ENCODE measurements around the gene RAB11FIP3. TPM values are rescaled to one million over a fixed set of nuclear protein-coding genes. Genes with fewer than 3 reads are reported as not detected.

Gene RAB11FIP3
- polyA plus RNA-seq (2013, experiment 1 of 2), result 15.0 TPM
- polyA plus RNA-seq (2013, experiment 2 of 2), result 14.4 TPM

GRCh38 chr16:425082-425718 lies at the start of gene RAB11FIP3:
Gene RAB11FIP3, plus strand, starts transcription at chr16:425649. Its CDS starts 358 bp downstream, at chr16:426007.
- H3K27me3 ChIP-seq (ENCODE audit: control insufficient read depth in 1 of 2, insufficient read depth in 1 of 2, low read length in 2 of 2), result no peaks in the 10 kb centered on the region
- peak within 1 kb of the TSS; percentile 87 for H4K8ac ChIP-seq (ENCODE audit: low read length)
- H3K36me3 ChIP-seq (ENCODE audit: control insufficient read depth in 1 of 2, insufficient read depth in 2 of 2, low read depth in 1 of 2, low read length in 2 of 2), result peaks cover 3% of the 10 kb centered on the region in 2 experiments
- peaks cover 28% of the 10 kb centered on the region for H3K4me1 ChIP-seq (ENCODE audit: control insufficient read depth, insufficient read depth, low read depth, low read length)
- 3% methylated on average over 58 of the region's 77 CpGs for WGBS
- H3K23ac ChIP-seq (ENCODE audit: low read length in 2 of 2), result peak within 1 kb of the TSS in 1 of 2 experiments; percentile 97
- peak within 1 kb of the TSS in 1 of 2 experiments; percentile 97 for H3K14ac ChIP-seq (ENCODE audit: low read length in 2 of 2)
- peaks cover 19% of the 10 kb centered on the region for H3K79me1 ChIP-seq (replicated peaks; ENCODE audit: low read length, poor library complexity, severe bottlenecking)
- peak within 1 kb of the TSS; percentile 93 for H2BK15ac ChIP-seq (ENCODE audit: low read depth, poor library complexity, severe bottlenecking)
- H4K91ac ChIP-seq (ENCODE audit: low read length), result peak within 1 kb of the TSS; percentile 78
- peak within 1 kb of the TSS; percentile 62 to 93 for H3K18ac ChIP-seq (ENCODE audit: low read depth in 1 of 2, low read length in 2 of 2)
- no peaks in the 10 kb centered on the region for H3K9me3 ChIP-seq (ENCODE audit: control insufficient read depth, low read length)
- H2AK5ac ChIP-seq (ENCODE audit: low read length, severe bottlenecking), result peak within 1 kb of the TSS; percentile 55
- H3K27ac ChIP-seq (ENCODE audit: low read length, poor library complexity, severe bottlenecking), result peak within 1 kb of the TSS; percentile 75
- DNase-seq, result peak; percentile 78
- H3K4ac ChIP-seq (ENCODE audit: low read depth in 1 of 2, low read length in 2 of 2), result peak within 1 kb of the TSS; percentile 64 to 71
- H2AFZ ChIP-seq (ENCODE audit: low read depth, low read length), result peak within 1 kb of the TSS; percentile 91
- peak within 1 kb of the TSS; percentile 92 for H2BK12ac ChIP-seq (ENCODE audit: low read length in 2 of 2)
- H3K4me2 ChIP-seq (ENCODE audit: low read length, poor library complexity, severe bottlenecking), result peak within 1 kb of the TSS; percentile 99
- H3K4me3 ChIP-seq (ENCODE audit: insufficient read depth in 1 of 2, low read depth in 1 of 2, low read length in 2 of 2), result peak within 1 kb of the TSS; percentile 76 to 86
- H2BK5ac ChIP-seq (ENCODE audit: low read depth, low read length, poor library complexity, severe bottlenecking), result no peak within 1 kb of the TSS
- H3K9ac ChIP-seq (ENCODE audit: low read length), result peak within 1 kb of the TSS; percentile 83
- H2BK120ac ChIP-seq (ENCODE audit: low read depth, low read length), result peak within 1 kb of the TSS; percentile 49

DNA sequence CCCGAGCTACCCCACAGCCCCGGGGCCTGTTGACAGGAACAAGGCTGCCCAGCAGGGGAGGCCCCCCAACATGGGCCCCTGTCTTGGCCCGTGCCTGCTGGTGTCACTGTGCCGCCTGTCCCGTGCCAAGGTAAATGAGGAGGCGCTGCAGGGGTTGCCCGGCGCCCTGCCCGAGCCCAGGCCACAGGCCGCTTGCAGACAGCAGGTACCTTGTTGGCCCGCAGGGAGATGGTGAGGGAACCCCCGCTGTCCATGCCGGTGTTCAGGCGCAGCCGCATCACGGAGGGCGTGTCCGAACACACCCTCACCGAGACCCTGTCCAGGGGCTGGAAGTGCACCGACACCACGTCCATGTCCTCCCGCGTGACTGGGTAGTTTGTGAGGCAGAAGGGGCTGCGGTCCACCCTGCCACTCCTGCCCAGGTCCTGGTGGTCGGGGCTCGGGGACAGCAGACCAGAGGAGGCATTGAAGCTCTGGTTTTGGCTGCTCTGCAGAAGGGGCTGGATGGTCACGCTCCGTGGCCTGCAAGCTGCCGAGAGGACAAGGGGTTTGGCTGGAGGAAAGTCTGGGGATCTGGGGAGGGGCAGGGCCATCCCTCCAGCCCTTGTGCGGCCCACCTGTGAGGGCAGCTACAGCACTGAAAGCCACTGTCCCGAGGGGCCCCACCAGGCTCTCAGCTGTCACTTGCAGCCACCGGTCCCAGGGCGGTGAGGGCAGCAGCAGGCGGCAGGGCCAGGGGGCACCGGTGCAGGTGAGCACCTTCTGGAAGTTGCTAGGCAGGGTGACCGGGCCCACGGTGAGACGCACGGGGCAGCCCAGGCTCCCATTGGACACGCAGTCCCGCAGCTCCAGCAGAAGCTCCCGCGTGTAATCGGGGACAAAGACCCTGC lies 49.3 kb upstream of the RAB11FIP3 start:
- H3K9me3 ChIP-seq (ENCODE audit: control insufficient read depth, low read length), result no peaks in the 10 kb centered on the region
- H3K18ac ChIP-seq (ENCODE audit: low read depth in 1 of 2, low read length in 2 of 2), result no peak overlapping the region
- peaks cover 55 to 74% of the 10 kb centered on the region in 2 experiments for H3K36me3 ChIP-seq (ENCODE audit: control insufficient read depth in 1 of 2, insufficient read depth in 2 of 2, low read depth in 1 of 2, low read length in 2 of 2)
- peaks cover 33% of the 10 kb centered on the region for H3K79me1 ChIP-seq (replicated peaks; ENCODE audit: low read length, poor library complexity, severe bottlenecking)
- DNase-seq, result no peak
- WGBS, result 96% methylated on average over 44 of the region's 44 CpGs
- peaks cover 24% of the 10 kb centered on the region for H3K4me1 ChIP-seq (ENCODE audit: control insufficient read depth, insufficient read depth, low read depth, low read length)
- H3K4me2 ChIP-seq (ENCODE audit: low read length, poor library complexity, severe bottlenecking), result no peak overlapping the region
- no peak overlapping the region for H3K4ac ChIP-seq (ENCODE audit: low read depth in 1 of 2, low read length in 2 of 2)
- no peak overlapping the region for H2AFZ ChIP-seq (ENCODE audit: low read depth, low read length)
- H2AK5ac ChIP-seq (ENCODE audit: low read length, severe bottlenecking), result no peak overlapping the region
- no peak overlapping the region for H3K23ac ChIP-seq (ENCODE audit: low read length in 2 of 2)
- H4K91ac ChIP-seq (ENCODE audit: low read length), result no peak overlapping the region
- no peaks in the 10 kb centered on the region for H3K27me3 ChIP-seq (ENCODE audit: control insufficient read depth in 1 of 2, insufficient read depth in 1 of 2, low read length in 2 of 2)
- H3K9ac ChIP-seq (ENCODE audit: low read length), result no peak overlapping the region
- H2BK5ac ChIP-seq (ENCODE audit: low read depth, low read length, poor library complexity, severe bottlenecking), result no peak overlapping the region
- no peak overlapping the region for H4K8ac ChIP-seq (ENCODE audit: low read length)
- H2BK12ac ChIP-seq (ENCODE audit: low read length in 2 of 2), result no peak overlapping the region
- H2BK120ac ChIP-seq (ENCODE audit: low read depth, low read length), result no peak overlapping the region
- no peak overlapping the region for H2BK15ac ChIP-seq (ENCODE audit: low read depth, poor library complexity, severe bottlenecking)
- no peak overlapping the region for H3K27ac ChIP-seq (ENCODE audit: low read length, poor library complexity, severe bottlenecking)
- H3K14ac ChIP-seq (ENCODE audit: low read length in 2 of 2), result no peak overlapping the region
- no peak overlapping the region for H3K4me3 ChIP-seq (ENCODE audit: insufficient read depth in 1 of 2, low read depth in 1 of 2, low read length in 2 of 2)

GRCh38 chr16:376817-377418 lies 48.5 kb upstream of the RAB11FIP3 start:
- Histone ChIP-seq H4K8ac (ENCODE audit: low read length) (no peak overlapping the region), H4K91ac (ENCODE audit: low read length) (no peak overlapping the region), H3K18ac (ENCODE audit: low read depth in 1 of 2, low read length in 2 of 2) (no peak overlapping the region), H2BK12ac (ENCODE audit: low read length in 2 of 2) (no peak overlapping the region), H2BK15ac (ENCODE audit: low read depth, poor library complexity, severe bottlenecking) (no peak overlapping the region), H3K36me3 (ENCODE audit: control insufficient read depth in 1 of 2, insufficient read depth in 2 of 2, low read depth in 1 of 2, low read length in 2 of 2) (peaks cover 48 to 67% of the 10 kb centered on the region in 2 experiments), H3K4ac (ENCODE audit: low read depth in 1 of 2, low read length in 2 of 2) (no peak overlapping the region), H3K4me2 (ENCODE audit: low read length, poor library complexity, severe bottlenecking) (no peak overlapping the region), H2AK5ac (ENCODE audit: low read length, severe bottlenecking) (no peak overlapping the region), H3K27me3 (ENCODE audit: control insufficient read depth in 1 of 2, insufficient read depth in 1 of 2, low read length in 2 of 2) (no peaks in the 10 kb centered on the region), H2BK5ac (ENCODE audit: low read depth, low read length, poor library complexity, severe bottlenecking) (no peak overlapping the region), H3K9ac (ENCODE audit: low read length) (no peak overlapping the region), H3K4me1 (ENCODE audit: control insufficient read depth, insufficient read depth, low read depth, low read length) (peaks cover 22% of the 10 kb centered on the region), H2AFZ (ENCODE audit: low read depth, low read length) (no peak overlapping the region), H2BK120ac (ENCODE audit: low read depth, low read length) (no peak overlapping the region), H3K14ac (ENCODE audit: low read length in 2 of 2) (no peak overlapping the region), H3K23ac (ENCODE audit: low read length in 2 of 2) (no peak overlapping the region), H3K27ac (ENCODE audit: low read length, poor library complexity, severe bottlenecking) (no peak overlapping the region), H3K79me1 (replicated peaks; ENCODE audit: low read length, poor library complexity, severe bottlenecking) (peaks cover 35% of the 10 kb centered on the region), H3K9me3 (ENCODE audit: control insufficient read depth, low read length) (no peaks in the 10 kb centered on the region), H3K4me3 (ENCODE audit: insufficient read depth in 1 of 2, low read depth in 1 of 2, low read length in 2 of 2) (no peak overlapping the region)
- no peak for DNase-seq
- 98% methylated on average over 24 of the region's 26 CpGs for WGBS

All from mesenchymal stem cell (in vitro differentiated cells and primary cell).